HUES48 (cell line): ENCODE results near the gene PRKAG1.
A peak's percentile ranks its signal among the peaks of the same experiment; 100 is the strongest.

Source experiments
- H3K27ac ChIP-seq: one replicate; pipeline ENCODE4 v1.7.0; 2013; ENCODE audit warnings: low read depth, low read length, inconsistent platforms
- H3K27me3 ChIP-seq: 2 replicates; pipeline ENCODE4 v1.6.1; 2013; ENCODE audit warnings: mild to moderate bottlenecking, low read length; ENCODE audit not compliant: control insufficient read depth, insufficient read depth
- H3K36me3 ChIP-seq: 2 replicates; pipeline ENCODE4 v1.6.1; 2013; ENCODE audit warnings: low read length; ENCODE audit not compliant: control insufficient read depth, insufficient read depth
- H3K4me1 ChIP-seq: 2 replicates; pipeline ENCODE4 v1.6.1; 2013; ENCODE audit warnings: mild to moderate bottlenecking, low read length; ENCODE audit not compliant: control insufficient read depth, insufficient read depth
- H3K4me3 ChIP-seq: 2 replicates; pipeline ENCODE4 v1.5.1; 2013; ENCODE audit warnings: mild to moderate bottlenecking, low read depth, low read length
- H3K9ac ChIP-seq: 2 replicates; pipeline ENCODE4 v1.6.1; 2013; ENCODE audit warnings: mild to moderate bottlenecking, low read depth, low read length, moderate library complexity
- H3K9me3 ChIP-seq: 2 replicates; pipeline ENCODE4 v1.6.1; 2013; ENCODE audit warnings: low read length; ENCODE audit not compliant: control insufficient read depth, insufficient read depth

The PRKAG1 gene

DNA sequence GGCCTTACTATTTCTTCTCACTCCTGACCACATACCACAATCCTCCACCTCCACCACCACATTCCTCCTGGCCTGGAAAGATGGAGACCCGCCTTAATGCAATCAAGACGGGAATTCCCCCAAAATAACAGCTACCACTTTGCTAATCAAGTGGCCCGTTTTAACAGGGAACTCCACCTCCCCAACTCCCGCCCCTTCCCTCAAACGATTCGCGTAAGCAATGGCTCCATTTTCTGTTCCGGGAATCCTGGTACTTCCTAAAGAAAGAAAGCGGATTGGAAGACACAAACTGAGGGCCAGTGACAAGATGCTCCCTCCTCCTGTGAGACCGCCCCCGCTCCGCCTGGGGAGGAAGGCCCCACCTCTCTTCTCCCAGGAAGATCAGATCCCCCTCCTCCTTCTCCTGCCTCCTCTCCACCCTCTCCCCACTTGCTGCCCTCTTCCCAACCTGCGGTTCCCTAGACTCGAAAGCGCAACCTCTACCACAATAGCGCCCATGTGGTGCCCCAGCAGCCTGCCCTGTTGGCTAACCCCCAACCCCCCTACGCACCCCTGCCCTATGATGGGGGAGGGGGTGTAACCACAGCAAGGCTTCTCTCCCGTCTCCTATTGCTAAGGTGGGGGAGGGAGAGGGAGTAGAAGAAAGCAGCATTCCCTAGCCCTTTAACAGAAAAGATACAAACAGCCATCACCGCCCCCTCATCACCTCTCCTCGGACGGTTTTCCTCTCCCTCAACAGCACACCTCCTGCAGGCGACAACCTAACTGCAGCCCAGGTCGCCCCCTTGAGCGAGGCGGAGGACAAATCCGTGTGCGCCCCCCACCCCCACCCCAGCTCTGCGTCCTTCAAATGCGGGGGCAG, 62.1 kb downstream of the PRKAG1 start:
- H3K9ac ChIP-seq = peak overlapping the region; percentile 82
- peak overlapping the region; percentile 91 for H3K4me3 ChIP-seq
- peaks cover 39% of the 10 kb centered on the region for H3K36me3 ChIP-seq
- H3K4me1 ChIP-seq = peaks cover 13% of the 10 kb centered on the region
- H3K9me3 ChIP-seq = no peaks in the 10 kb centered on the region
- H3K27me3 ChIP-seq = no peaks in the 10 kb centered on the region
- H3K27ac ChIP-seq = peak overlapping the region; percentile 96

DNA sequence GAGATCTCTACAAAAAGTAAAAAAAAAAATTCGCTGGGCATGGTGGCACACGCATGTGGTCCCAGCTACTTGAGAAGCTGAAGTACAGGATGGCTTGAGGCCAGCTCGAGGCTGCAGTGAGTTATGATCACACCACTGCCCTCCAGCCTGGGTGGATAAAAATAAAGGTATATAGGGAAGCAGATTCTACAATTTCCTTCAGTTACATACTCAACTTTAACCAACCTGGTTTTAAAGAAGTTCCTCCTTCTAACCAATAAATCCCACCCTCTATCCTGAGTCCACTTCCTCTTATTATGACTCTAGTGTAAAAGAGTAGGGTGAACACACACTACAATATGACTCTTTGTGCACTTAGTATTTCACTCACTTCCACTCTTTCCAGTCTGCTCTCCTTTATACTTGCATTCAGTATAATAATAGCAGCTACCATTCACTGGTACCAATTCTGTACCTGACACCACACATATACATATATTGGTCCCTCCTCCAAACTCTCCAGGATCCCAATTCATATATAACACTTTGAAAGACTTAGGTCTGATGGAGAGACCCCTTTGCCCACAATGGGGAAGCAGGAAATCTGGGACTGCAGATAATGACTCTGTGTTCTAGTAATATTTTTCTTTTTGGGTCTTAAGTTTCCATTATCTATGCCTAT, 63.6 kb downstream of the PRKAG1 start:
- Histone ChIP-seq H3K9ac (no peak overlapping the region), H3K4me1 (peaks cover 13% of the 10 kb centered on the region), H3K9me3 (no peaks in the 10 kb centered on the region), H3K27me3 (no peaks in the 10 kb centered on the region), H3K36me3 (peaks cover 42% of the 10 kb centered on the region), H3K4me3 (peak overlapping the region; percentile 91; the same call in 1 of the 2 replicates), H3K27ac (no peak overlapping the region)

DNA sequence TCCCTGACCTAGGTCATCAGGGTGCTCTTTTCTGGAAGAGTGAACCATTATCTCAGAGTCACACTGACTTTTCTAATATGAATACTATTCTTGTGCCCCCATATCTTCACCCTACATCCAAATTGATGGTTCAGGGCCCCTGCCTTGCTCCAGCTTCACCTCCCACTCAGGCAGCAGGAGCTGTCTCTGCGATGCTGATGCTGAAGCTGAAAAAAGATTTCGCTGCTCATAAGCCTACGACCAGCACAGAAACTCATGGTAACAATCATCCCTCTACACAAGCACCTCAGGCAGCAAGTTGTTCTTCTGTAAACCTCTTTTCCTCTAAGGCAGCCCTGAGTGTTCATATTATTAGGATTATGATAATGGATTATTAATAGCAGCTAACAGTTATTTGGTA, 64.5 kb downstream of the PRKAG1 start:
- H3K36me3 ChIP-seq = peaks cover 46% of the 10 kb centered on the region
- H3K27ac ChIP-seq = no peak overlapping the region
- H3K4me1 ChIP-seq = peaks cover 13% of the 10 kb centered on the region
- no peaks in the 10 kb centered on the region for H3K9me3 ChIP-seq
- H3K9ac ChIP-seq = no peak overlapping the region
- no peaks in the 10 kb centered on the region for H3K27me3 ChIP-seq
- no peak overlapping the region for H3K4me3 ChIP-seq

DNA sequence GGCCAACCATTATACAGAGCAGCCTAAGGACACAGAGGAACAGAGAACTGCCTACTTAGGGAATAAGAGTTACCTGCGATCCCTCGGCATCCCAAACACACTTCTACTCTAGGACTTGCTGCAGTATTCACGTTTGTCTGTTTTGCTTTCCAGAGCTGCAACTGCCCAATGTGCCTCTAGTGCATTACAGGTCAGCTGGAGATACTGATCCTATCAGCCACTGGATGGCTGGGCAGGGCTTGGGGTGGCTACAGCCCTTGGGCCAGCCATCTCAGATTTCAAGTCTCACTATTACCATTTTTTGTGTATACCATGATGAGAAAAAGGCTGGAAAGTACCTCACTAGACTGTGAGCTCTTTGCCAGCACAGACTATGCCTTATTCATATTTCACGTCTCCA, 65.9 kb downstream of the PRKAG1 start:
- Histone ChIP-seq H3K4me1 (peaks cover 9% of the 10 kb centered on the region; the same call in 1 of the 2 replicates), H3K27ac (no peak overlapping the region), H3K36me3 (peaks cover 46% of the 10 kb centered on the region), H3K27me3 (no peaks in the 10 kb centered on the region), H3K9me3 (no peaks in the 10 kb centered on the region), H3K9ac (no peak overlapping the region), H3K4me3 (no peak overlapping the region)
